NK-92 treated with Interleukin-12 subunit alpha and Interleukin-12 subunit beta, amount 100 ng/mL, for 24 hours (cell line): ENCODE results near the gene PDLIM7.

Experiments
- DNase-seq: peaks from one replicate; lab custom pipeline; 2025; lab: John Stamatoyannopoulos, UW

The PDLIM7 gene

GRCh38 chr5:177456976-177457851 is 40.2 kb downstream of the PDLIM7 start:
- peak; percentile 42 for DNase-seq

GRCh38 chr5:177456591-177456964 is 40.8 kb downstream of the PDLIM7 start:
- no peak for DNase-seq

- DNase-seq, result peak; percentile 89
Measured at GRCh38 chr5:177455661-177456590, 41.5 kb downstream of the PDLIM7 start.

GRCh38 chr5:177455036-177455660 is 42.3 kb downstream of the PDLIM7 start:
- DNase-seq, result peak; percentile 88

- DNase-seq, result peak; percentile 85
Measured at GRCh38 chr5:177454397-177455035, 42.9 kb downstream of the PDLIM7 start.

GRCh38 chr5:177453852-177454396 is 43.5 kb downstream of the PDLIM7 start:
- no peak for DNase-seq

GRCh38 chr5:177452688-177453638 is 44.4 kb downstream of the PDLIM7 start:
- no peak for DNase-seq

GRCh38 chr5:177450667-177451424 is 46.6 kb downstream of the PDLIM7 start:
- DNase-seq, result no peak

- DNase-seq, result no peak
Measured at GRCh38 chr5:177449140-177450061, 48.0 kb downstream of the PDLIM7 start.

- no peak for DNase-seq
Measured at GRCh38 chr5:177448244-177448950, 49.0 kb downstream of the PDLIM7 start.

- DNase-seq, result no peak
Measured at GRCh38 chr5:177447611-177448243, 49.7 kb downstream of the PDLIM7 start.

- DNase-seq, result no peak
Measured at GRCh38 chr5:177447066-177447610, 50.3 kb downstream of the PDLIM7 start.

GRCh38 chr5:177446200-177447065 is 51.0 kb downstream of the PDLIM7 start, which contains the start of gene PRR7:
Gene PRR7, plus strand, starts transcription at chr5:177446814. Its CDS starts 8,254 bp downstream, at chr5:177455068.
- peak; percentile 53 for DNase-seq

GRCh38 chr5:177445917-177446199 is 51.5 kb downstream of the PDLIM7 start:
- DNase-seq, result no peak

- no peak for DNase-seq
Measured at GRCh38 chr5:177445052-177445916, 52.1 kb downstream of the PDLIM7 start.
